ENCODE data around the gene RFX8. TPM values are rescaled to one million over a fixed set of nuclear protein-coding genes. Genes with fewer than 3 reads are reported as not detected.

Gene RFX8
- polyA plus RNA-seq, 1 of the 3 experiments (the other 2 are of a cell fraction) = 0.07 TPM

GRCh38 chr2:101348883-101349282, 126.0 kb downstream of the RFX8 start:
- Histone ChIP-seq H3K4me2 (no peak overlapping the region), H3K4me3 (ENCODE audit: low read depth in 2 of 2, low read length in 1 of 2) (no peak overlapping the region), H3K79me2 (ENCODE audit: insufficient read depth) (no peaks in the 10 kb centered on the region), H3K9ac (no peak overlapping the region), H3K27me3 (ENCODE audit: insufficient read depth) (no peaks in the 10 kb centered on the region), H4K20me1 (ENCODE audit: insufficient read depth) (no peaks in the 10 kb centered on the region), H3F3A (replicated peaks; ENCODE audit: insufficient read depth) (no peaks in the 10 kb centered on the region), H2AFZ (ENCODE audit: low read depth) (no peak overlapping the region), H3K9me2 (no peaks in the 10 kb centered on the region), H3K4me1 (ENCODE audit: control insufficient read depth in 1 of 2, insufficient read depth in 2 of 2, low read depth in 1 of 2, low read length in 1 of 2) (no peaks in the 10 kb centered on the region), H3K9me3 (no peaks in the 10 kb centered on the region), H3K36me3 (replicated peaks in 1 of 2; ENCODE audit: control insufficient read depth in 1 of 2, insufficient read depth in 2 of 2, low read length in 1 of 2) (no peaks in the 10 kb centered on the region), H3K27ac (ENCODE audit: low read depth in 2 of 2, low read length in 1 of 2) (no peak overlapping the region)
- CTCF ChIA-PET = interaction anchor here (1.4 to 1.6 kb wide), 2 partner anchors 9 to 23 kb away, joined by 3 to 4 read pairs; no protein-coding TSS in a partner anchor
- 95% methylated on average over 1 of the region's 1 CpG for WGBS (ENCODE audit: low lambda C conversion rate)
- POLR2A ChIA-PET = no interaction called here
- TF ChIP-seq SIN3A (IDR thresholded peaks at IDR 0.05; ENCODE audit: borderline replicate concordance, low read depth, low read length) (no peak), CTCF (IDR thresholded peaks at IDR 0.05) (no peak), CHD2 (IDR thresholded peaks at IDR 0.05; ENCODE audit: low read length, partially characterized antibody) (no peak), EZH2phosphoT487 (IDR thresholded peaks at IDR 0.05; ENCODE audit: borderline replicate concordance, low read depth) (no peak), MEF2A (IDR thresholded peaks at IDR 0.05; ENCODE audit: borderline replicate concordance, low read depth) (no peak), FOSL2 (IDR thresholded peaks at IDR 0.05; ENCODE audit: borderline replicate concordance, low read depth) (no peak), RCOR1 (IDR thresholded peaks at IDR 0.05; ENCODE audit: low read length) (no peak), JUND (IDR thresholded peaks at IDR 0.05) (no peak), REST (IDR thresholded peaks at IDR 0.05; ENCODE audit: low read depth, low read length) (no peak), TAF1 (IDR thresholded peaks at IDR 0.05; ENCODE audit: borderline replicate concordance, low read depth, low read length) (no peak), TEAD4 (IDR thresholded peaks at IDR 0.05; ENCODE audit: borderline replicate concordance, insufficient read depth) (no peak), YY1 (IDR thresholded peaks at IDR 0.05; ENCODE audit: low read depth) (no peak), RXRA (IDR thresholded peaks at IDR 0.05; ENCODE audit: borderline replicate concordance, low read depth) (no peak), USF2 (IDR thresholded peaks at IDR 0.05; ENCODE audit: borderline replicate concordance, low read depth, low read length) (no peak), RAD21 (IDR thresholded peaks at IDR 0.05; ENCODE audit: low read length) (no peak), USF1 (IDR thresholded peaks at IDR 0.05; ENCODE audit: borderline replicate concordance, low read depth) (no peak), TCF12 (IDR thresholded peaks at IDR 0.05) (no peak)
- DNase-seq = no peak

Other genes with a start within 250 kb of the RFX8 start
- gene CNOT11, start 222.2 kb downstream of the RFX8 start, polyA plus RNA-seq (2012; rRNA removed) = 38.4 and 42.2 TPM in 2 replicates
- 15.3 and 22.9 TPM in 2 replicates for gene RNF149, start 166.4 kb downstream of the RFX8 start, polyA plus RNA-seq (2012; rRNA removed)
- gene CREG2, start 87.6 kb downstream of the RFX8 start, polyA plus RNA-seq (2012; rRNA removed) = 1.1 and 1.4 TPM in 2 replicates
- gene MAP4K4, start 222.6 kb upstream of the RFX8 start, polyA plus RNA-seq (2012; rRNA removed) = 68.5 and 72.9 TPM in 2 replicates

All from SK-N-SH (cell line).